ENCODE results near the gene THAP11.
"Not testable (repeated sequence)": the region's sequence is repeated elsewhere in the genome, so short reads cannot be mapped to it uniquely, and the experiment has no call there.

The THAP11 gene

DNA sequence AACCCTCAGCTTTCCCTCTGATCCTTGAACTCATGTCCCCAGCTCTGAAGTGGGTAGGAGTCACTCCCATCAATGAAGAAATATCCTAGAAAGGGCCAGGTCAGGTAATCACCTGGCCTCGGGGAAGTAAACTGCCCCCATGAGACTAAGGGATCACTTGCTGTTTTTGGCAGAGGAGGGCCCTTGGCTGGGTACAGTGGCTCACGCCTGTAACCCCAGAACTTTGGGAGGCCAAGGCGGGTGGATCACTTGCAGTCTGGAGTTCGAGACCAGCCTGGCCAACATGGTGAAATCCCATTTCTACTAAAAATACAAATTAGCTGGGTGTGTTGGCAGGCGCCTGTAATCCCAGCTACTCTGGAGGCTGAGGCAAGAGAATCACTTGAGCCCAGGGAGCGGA lies 21.9 kb downstream of the THAP11 start:
- DNase-seq = not testable (repeated sequence)

DNA sequence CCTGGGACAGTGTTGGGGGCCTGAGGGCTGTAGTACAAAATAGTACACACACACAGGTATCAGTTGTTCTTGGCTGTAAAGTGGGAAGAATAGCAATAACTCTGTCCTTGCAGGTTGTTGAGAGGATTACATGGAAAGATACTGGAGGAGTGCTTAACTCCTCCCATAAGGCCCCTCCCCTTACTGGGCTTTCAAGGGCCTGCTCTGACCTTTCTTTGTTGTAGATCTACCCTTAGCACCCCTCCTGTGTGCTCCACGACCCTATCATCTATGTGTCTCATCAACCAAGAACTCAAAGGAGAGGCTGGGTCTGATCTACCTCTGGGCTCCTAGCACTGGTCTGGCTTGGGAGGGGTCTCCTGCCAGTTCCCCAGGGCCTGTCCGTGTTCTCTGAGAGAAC lies 22.5 kb downstream of the THAP11 start:
- no peak for DNase-seq

DNA sequence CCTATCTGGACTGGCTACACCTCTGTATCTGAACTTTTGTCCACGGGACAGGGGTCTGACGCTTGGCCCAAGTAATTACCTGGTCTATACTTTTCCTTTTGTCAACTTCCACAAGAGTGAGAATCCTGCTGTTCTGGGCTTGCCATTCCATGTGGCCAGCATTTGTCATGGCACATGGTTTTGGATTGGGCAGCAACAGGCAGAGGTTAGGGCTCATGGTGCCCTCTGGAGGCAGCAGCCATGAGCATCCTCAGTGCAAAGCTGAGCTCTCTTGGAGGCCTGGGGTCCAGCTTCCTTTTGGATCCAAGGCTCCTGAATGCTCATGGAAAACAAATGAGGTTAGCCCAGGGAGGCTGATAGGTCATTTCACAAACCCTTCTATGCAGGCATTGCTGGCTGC lies 23.2 kb downstream of the THAP11 start:
- DNase-seq = peak; percentile 36

DNA sequence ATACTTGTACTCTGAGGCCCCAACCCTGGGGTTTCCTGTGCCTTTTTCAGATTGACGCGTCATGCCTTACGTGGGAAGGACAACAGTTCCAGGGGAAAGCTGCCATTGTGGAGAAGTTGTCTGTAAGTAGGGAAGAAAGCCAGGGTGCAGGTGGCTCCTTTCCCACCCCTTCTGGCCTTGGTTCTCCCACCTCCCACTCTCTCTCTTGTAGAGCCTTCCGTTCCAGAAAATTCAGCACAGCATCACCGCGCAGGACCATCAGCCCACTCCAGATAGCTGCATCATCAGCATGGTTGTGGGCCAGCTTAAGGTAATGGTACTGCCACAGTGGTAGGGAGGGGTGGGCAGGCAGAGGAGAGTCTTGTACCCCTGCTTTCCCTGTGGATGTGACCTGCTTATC lies 26.2 kb downstream of the THAP11 start:
- DNase-seq = no peak

DNA sequence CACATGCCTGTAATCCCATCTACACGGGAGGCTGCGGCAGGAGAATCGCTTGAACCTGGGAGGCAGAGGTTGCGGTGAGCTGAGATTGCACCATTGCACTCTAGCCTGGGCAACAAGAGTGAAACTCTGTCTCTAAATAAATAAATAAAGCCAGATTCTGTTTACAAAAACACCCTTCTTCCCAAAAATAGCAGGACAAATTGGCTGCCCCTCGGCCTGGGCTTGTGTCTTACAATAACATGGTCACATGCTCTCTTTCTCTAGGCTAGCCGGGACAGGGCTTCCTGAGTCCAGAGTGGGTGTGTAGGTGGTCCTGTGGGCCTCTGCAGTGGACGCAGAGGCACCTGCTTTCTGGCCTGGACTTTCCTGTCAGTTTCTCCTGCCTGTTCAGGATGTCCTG lies 27.5 kb downstream of the THAP11 start:
- no peak for DNase-seq

DNA sequence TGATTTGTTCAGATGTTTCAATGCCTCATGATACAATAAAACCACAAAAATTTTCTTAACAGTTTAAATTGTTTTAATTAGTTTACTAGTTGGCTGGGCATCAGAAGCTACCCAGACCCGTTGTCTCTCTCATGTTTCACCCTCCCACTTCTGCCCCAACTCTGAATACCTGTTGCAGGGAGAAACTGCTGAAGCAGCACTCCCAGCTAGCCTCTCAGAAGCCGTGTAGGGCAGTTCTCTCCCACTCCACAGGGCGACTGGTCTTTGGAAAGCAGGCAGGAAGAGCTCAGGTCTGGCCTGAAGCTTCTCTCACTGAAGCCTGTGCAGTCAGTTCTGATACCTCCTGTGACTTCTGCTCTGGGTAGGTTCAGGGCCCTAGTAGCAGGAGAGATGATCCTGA lies 29.1 kb downstream of the THAP11 start:
- no peak for DNase-seq

DNA sequence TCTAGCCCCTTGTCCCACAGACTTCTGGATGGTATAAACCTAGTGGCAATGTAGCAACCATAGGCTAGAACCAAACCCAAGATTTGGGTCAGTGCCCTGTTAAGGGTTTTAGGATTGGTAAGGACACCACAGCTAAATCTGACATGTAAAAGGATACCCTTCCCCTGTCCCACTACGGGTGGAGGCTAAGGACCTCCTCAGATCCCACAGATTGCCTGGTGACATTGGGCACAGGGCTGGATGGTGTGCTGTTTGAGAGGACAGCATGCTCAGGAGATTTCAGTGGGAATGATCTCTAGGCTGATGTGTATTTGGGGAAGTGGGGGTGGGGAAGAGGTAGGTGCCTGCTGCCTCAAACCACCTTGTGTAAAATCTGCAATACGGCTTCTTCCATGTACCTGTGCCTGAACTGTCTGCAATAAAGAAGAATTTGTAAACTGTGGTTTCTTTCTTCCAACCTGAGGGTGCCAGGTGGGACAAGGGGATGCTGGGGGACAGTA lies 30.1 kb downstream of the THAP11 start:
- DNase-seq = no peak

DNA sequence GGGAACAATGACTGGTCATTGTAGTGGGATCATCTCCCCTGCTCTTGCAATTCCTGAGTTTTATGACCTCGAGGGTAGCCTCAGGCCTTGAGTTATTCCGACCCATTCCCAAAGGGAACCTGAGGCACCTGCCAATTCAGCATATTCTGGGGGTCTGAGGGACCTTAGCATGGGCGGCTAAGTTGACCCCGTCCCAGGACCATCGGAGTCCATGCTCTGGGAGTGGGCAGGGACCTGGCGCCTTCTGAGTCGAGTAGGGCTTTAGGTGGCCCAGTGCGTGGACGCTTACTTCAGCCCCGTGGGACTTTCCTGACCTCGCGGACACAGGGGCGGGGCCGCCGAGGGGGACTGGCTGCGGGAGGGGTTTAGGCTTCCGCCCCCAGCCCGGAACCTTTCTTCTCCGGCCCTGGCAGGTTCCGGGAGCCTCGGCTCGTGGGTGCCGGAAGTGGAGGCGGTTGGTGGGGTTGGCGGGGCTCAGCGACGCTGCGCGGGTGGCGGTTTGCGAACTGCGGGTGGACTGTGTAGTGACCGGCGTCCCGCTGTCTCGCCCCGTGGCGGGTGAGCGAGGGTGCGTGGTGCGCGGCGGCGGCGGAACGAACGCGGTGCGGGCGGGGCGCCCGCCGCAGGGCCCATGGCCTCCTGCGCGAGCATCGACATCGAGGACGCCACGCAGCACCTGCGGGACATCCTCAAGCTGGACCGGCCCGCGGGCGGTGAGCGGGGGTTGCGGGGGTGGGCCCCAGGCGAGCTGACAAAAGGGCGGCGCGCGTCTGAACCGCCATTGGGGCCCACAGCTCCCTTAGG lies 30.7 kb downstream of the THAP11 start, which contains the start of gene EDC4:
Gene EDC4 (plus strand): TSS at position 422 of the 804 bp plus-strand sequence. CDS start 210 bp downstream, at position 632.
- DNase-seq = peak; percentile 86

DNA sequence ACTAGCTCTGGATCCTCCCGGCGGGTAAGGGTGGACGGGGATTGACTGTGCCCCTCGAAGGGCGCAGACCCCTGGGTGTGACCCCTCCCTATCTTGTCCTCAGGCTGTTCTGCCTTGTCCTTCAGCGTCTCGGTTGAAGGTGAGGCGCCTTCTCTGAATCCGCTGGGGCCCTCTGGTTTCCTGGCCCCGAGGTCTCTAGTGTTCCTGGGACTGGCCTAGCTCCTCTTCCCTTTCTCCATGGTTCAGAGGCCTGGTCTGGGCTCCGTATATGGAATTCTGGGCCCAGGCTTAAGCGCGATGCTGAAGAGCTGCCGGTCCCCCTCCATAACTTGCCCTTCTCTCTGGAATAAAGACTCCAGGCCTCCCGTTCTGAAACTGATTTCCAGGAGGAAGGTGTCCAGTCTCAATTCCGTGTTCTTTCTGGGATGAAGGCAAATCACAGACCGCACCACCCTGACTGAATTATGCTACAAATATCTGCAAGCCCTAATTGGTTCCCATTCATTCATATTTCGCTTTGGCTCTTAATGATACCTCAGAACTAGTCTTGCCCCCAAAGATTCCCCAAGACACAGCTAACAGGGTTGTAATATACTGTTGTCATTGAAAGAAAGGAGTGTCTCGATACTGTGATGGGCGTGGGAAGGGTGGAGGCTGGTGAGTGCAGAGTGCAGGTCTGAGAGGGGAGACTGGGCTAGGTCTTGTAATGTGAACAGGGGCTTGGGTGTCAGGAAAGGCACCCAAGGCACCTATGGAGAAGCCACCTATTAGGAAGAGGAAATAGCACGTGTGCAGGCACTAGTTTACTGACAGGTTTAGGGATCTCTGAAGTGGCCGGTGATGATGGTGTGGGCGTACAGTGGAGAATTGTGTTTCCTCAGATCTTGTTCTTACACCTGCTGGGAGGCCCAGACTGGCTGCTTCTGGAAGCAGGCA lies 31.6 kb downstream of the THAP11 start:
- no peak for DNase-seq

DNA sequence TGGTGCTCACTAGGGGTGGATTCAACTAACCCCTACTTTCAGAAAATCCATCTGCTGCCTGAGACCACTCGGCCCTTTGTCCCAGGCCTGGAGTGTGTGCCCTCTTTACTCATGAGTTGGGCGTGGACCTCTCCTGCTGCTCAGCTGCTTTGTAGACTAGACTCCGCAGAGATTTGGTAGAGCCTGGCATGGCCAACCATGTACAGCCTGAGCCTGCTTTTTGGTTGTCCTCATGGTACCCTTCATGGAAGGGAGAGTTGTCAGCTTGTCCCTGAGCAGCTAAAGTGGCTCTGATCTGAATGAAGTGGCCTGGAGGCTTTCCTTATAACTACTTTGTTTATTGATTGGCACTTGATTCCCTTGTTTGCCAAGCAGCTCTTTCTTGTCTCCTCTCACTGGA lies 32.3 kb downstream of the THAP11 start:
- DNase-seq = no peak

DNA sequence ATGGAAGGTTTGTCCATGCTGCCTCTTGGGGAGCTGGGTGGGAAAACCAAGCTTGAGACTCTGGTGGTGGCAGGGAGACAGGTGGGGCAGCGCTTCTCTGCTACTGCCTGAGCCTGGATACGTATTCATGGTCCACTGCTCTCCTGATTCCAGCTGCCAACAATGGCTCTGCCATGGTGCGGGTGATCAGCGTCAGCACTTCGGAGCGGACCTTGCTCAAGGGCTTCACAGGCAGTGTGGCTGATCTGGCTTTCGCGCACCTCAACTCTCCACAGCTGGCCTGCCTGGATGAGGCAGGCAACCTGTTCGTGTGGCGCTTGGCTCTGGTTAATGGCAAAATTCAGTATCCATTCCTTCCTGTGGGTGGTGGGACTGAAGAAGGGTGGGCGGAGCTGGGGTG lies 34.9 kb downstream of the THAP11 start:
- no peak for DNase-seq

DNA sequence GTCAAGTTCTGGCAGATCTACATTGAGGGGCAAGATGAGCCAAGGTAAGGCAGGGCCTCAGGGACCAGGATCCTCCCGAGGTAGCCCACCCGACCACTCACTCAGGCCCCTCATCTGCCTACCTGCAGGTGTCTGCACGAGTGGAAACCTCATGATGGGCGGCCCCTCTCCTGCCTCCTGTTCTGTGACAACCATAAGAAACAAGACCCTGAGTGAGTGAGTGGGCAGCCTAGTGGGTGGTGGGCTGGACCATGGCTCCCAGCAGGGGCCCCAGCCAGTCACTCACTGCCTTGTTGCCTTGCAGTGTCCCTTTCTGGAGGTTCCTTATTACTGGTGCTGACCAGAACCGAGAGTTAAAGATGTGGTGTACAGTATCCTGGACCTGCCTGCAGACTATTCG lies 36.1 kb downstream of the THAP11 start:
- no peak for DNase-seq

DNA sequence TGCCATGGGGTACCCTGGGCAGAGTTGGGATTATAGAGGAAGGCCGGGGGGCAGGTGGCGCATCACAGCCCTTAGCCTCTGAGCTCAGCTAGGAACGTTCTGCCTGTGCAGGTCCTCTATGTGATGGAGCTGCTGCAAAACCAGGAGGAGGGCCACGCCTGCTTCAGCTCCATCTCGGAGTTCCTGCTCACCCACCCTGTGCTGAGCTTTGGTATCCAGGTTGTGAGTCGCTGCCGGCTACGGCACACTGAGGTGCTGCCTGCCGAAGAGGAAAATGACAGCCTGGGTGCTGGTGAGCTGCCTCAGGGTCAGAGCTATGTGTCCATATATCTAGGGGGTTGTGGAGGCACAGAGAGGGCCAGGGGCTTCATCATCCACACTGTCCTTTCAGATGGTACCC lies 36.7 kb downstream of the THAP11 start:
- no peak for DNase-seq

DNA sequence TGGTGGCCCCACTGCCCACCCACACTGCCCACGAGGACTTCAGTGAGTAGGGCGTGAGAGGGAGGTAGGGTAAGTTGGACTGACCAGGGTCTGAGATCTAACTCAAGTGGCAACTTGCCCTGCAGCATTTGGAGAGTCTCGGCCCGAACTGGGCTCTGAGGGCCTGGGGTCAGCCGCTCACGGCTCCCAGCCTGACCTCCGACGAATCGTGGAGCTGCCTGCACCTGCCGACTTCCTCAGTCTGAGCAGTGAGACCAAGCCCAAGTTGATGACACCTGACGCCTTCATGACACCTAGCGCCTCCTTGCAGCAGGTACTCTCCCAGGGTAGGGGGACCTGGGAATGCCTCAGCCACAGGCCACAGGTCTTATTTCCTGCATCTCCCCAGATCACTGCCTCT lies 37.3 kb downstream of the THAP11 start:
- DNase-seq = no peak

DNA sequence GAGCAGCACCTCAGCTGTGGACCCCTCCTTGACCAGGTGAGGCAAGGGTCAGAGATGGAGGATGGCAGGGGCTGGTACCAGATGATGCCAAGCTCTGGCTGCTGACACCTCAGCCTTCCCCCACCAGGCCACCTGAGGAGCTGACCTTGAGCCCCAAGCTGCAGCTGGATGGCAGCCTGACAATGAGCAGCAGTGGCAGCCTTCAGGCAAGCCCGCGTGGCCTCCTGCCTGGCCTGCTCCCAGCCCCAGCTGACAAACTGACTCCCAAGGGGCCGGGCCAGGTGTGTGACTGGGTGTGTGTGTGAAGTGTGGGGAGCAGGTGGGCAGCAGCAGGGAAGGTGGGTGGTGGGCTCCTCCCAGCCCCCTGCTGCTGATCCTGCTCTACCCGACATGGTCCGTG lies 37.8 kb downstream of the THAP11 start:
- DNase-seq = no peak

DNA sequence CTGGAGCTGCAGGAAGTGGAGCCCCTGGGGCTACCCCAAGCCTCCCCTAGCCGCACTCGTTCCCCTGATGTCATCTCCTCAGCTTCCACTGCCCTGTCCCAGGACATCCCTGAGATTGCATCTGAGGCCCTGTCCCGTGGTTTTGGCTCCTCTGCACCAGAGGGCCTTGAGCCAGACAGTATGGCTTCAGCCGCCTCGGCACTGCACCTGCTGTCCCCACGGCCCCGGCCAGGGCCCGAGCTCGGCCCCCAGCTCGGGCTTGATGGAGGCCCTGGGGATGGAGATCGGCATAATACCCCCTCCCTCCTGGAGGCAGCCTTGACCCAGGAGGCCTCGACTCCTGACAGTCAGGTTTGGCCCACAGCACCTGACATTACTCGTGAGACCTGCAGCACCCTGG lies 38.5 kb downstream of the THAP11 start:
- no peak for DNase-seq

DNA sequence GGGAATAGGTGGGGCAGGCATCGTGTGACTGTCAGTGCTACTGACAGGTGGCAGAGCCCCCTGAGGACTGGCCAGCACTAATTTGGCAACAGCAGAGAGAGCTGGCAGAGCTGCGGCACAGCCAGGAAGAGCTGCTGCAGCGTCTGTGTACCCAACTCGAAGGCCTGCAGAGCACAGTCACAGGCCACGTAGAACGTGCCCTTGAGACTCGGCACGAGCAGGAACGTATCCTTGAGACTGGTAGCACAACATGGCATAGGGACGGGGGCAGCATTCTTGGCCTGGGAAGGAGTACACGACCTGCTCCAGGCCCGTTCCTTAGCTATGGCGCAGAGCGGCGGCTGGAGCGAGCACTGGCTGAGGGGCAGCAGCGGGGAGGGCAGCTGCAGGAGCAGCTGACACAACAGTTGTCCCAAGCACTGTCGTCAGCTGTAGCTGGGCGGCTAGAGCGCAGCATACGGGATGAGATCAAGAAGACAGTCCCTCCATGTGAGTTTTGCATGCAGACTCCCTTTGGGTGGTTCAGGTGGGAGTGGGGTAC lies 39.6 kb downstream of the THAP11 start:
- DNase-seq = no peak

DNA sequence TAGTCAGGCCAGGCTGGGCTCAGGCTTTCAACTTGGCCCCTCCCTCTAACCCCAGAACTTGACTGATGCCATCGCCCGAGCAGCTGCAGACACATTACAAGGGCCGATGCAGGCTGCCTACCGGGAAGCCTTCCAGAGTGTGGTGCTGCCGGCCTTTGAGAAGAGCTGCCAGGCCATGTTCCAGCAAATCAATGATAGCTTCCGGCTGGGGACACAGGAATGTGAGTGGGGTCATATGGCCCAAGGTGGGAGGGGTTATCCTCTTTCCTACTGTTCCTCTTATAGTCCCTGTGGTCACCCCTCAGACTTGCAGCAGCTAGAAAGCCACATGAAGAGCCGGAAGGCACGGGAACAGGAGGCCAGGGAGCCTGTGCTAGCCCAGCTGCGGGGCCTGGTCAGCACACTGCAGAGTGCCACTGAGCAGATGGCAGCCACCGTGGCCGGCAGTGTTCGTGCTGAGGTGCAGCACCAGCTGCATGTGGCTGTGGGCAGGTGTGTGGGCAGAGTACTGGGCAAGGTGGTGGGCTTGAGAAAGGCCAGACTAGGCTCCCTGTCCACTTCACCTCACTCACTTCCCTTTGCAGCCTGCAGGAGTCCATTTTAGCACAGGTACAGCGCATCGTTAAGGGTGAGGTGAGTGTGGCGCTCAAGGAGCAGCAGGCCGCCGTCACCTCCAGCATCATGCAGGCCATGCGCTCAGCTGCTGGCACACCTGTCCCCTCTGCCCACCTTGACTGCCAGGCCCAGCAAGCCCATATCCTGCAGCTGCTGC lies 40.4 kb downstream of the THAP11 start:
- no peak for DNase-seq

DNA sequence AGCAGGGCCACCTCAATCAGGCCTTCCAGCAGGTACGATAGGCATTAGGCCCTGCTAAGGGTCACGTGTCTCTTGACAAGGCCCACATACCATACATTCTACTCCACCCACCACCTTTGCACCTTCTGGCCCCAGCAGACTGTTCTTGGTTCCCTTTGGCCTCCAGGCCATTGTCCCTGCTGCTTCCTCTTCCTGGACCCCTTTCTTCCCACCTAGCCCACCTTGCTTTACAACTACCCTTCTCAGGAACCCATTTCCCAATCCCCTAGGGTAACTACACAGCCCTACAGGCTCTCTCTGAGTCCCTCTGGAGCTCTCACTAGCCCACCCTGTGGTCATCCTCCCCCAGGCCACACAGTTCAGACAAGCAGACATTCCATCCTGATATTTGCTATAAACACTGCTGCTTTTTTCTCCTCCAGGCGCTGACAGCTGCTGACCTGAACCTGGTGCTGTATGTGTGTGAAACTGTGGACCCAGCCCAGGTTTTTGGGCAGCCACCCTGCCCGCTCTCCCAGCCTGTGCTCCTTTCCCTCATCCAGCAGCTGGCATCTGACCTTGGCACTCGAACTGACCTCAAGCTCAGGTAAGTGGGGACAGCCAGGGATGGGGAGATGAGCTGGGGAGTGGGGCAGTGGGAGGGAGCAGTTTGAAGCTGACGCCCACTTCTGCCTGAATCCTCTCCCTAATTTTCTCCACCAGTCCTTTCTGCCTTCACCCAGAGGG lies 41.2 kb downstream of the THAP11 start:
- no peak for DNase-seq

DNA sequence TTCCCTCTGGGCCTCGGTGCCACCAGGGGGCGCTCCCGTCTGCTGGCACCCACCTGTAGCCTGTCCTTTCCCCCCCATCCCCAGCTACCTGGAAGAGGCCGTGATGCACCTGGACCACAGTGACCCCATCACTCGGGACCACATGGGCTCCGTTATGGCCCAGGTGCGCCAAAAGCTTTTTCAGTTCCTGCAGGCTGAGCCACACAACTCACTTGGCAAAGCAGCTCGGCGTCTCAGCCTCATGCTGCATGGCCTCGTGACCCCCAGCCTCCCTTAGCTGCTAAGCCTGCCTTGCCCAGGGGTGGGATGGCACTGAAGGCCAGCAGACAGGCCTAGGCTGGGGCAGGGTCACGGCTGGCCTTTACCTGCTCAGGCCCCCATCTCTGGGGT lies 41.7 kb downstream of the THAP11 start:
- peak; percentile 82 for DNase-seq

DNA sequence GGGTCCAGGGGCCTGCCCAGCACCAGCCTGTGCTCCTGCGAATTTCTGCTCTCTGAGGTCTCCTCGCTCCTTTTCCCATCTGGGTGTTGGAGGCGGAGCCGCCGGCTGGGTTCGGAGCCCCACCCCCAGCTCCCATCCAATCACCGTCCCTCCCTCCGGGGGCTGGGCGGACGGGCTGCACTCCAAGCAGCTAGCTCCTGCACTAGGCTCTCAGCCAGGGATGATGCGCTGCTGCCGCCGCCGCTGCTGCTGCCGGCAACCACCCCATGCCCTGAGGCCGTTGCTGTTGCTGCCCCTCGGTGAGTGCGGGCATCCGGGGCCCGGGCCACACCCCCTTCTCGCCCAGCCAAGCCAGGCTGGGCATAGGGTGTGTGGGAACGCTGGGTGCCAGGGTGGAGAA lies 42.6 kb downstream of the THAP11 start, which contains the start of gene NRN1L:
Gene NRN1L (plus strand): TSS at position 202 of the 400 bp plus-strand sequence. CDS start 19 bp downstream, at position 221.
- DNase-seq = no peak

DNA sequence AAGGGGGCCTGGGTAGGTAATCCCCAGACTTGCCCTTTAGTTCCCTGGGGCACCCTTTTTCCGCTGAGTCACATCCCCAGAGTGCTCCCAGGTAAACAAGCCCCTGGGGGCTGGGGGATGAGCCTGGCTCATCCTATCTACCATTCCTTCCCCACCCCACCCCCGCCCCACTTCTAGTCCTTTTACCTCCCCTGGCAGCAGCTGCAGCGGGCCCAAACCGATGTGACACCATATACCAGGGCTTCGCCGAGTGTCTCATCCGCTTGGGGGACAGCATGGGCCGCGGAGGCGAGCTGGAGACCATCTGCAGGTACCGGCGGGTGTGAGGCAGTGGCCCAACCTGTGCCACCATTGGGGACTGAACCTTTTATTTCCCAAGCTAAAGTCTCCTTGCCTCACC lies 43.4 kb downstream of the THAP11 start:
- no peak for DNase-seq

Measured in CD4-positive, alpha-beta T cell treated with Interleukin-6 for 4 hours (primary cell).